ENCODE measurements around the gene ARG1.

ARG1 gene

GRCh38 chr6:131587909-131588308 lies 14.9 kb downstream of the ARG1 start:
- no peak for DNase-seq

GRCh38 chr6:131588643-131589042 lies 15.6 kb downstream of the ARG1 start:
- DNase-seq: no peak

- no peak for DNase-seq
These were observed 19.9 kb downstream of the ARG1 start for GRCh38 chr6:131592935-131593334.

- no peak for DNase-seq
These were observed 21.0 kb downstream of the ARG1 start for GRCh38 chr6:131594074-131594473.

GRCh38 chr6:131597446-131597845 lies 24.4 kb downstream of the ARG1 start:
- no peak for DNase-seq

- no peak for DNase-seq
These were observed 27.7 kb downstream of the ARG1 start for GRCh38 chr6:131600716-131601115.

- DNase-seq: no peak
These were observed 29.8 kb downstream of the ARG1 start for GRCh38 chr6:131602781-131603312.

- DNase-seq: no peak
These were observed 40.4 kb downstream of the ARG1 start for GRCh38 chr6:131613296-131613925.

GRCh38 chr6:131615275-131615674 lies 42.2 kb downstream of the ARG1 start:
- DNase-seq: no peak

- DNase-seq: peak; percentile 89
These were observed 55.0 kb downstream of the ARG1 start, which contains the start of gene MED23 for GRCh38 chr6:131627724-131628682. TSS of gene MED23 (minus strand) at chr6:131628242. CDS start at chr6:131628049, 193 bp downstream.

- DNase-seq: no peak
These were observed 55.7 kb downstream of the ARG1 start for GRCh38 chr6:131628726-131629125.

- DNase-seq: no peak
These were observed 56.6 kb downstream of the ARG1 start for GRCh38 chr6:131629651-131630050.

GRCh38 chr6:131631625-131632289 lies 58.7 kb downstream of the ARG1 start:
- DNase-seq: no peak

Measured in central memory CD4-positive, alpha-beta T cell (primary cell).